ENCODE measurements around the gene STK11IP. TPM values are rescaled to one million over a fixed set of nuclear protein-coding genes. Genes with fewer than 3 reads are reported as not detected.

The STK11IP gene
- total RNA-seq, 4 donors from 2014 or later: 8.9 to 24.2 (median 14.3) TPM

DNA sequence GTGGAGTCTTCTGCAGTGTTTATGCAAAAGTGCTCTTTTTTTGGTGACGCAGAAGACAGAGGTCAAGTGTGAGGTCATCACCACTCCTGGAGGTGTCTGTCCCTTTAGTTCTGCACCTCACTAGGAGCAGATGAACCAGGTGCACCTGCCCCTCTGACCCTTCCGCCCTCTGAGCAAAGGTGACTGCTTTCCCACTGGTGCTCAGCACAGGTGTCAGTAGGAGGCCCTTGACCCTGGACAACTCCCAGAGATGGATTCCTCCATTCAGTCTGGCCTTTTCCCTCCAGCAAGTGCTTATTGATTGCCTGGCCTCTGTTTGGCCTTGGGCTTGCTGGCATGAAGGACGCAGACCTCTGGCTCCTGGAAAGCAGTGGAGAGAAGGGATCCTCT, 21.1 kb downstream of the STK11IP start:
- intact Hi-C loops (cut with DNase I): no loop called here
- Histone ChIP-seq H3K9me3 (no peaks in the 10 kb centered on the region), H3K4me3 (no peak overlapping the region), H3K36me3 (peaks cover 14 to 28% (median 25%) of the 10 kb centered on the region in 4 donors), H3K27ac (replicated peaks in 1 of 4) (no peak overlapping the region), H3K27me3 (no peaks in the 10 kb centered on the region), H3K4me1 (peaks cover 0 to 4% (median 2%) of the 10 kb centered on the region in 4 donors)
- no peak for DNase-seq (ENCODE audit: extremely low spot score)
- TF ChIP-seq EP300 (IDR thresholded peaks at IDR 0.05) (no peak), CTCF (IDR thresholded peaks at IDR 0.05) (no peak), POLR2A (IDR thresholded peaks at IDR 0.05; ENCODE audit: low read depth) (no peak), POLR2AphosphoS5 (IDR thresholded peaks at IDR 0.05) (no peak)
- WGBS: 87% methylated on average over 3 of the region's 3 CpGs

- H3K9me3 ChIP-seq: no peaks in the 10 kb centered on the region
- TF ChIP-seq EP300 (IDR thresholded peaks at IDR 0.05) (no peak), CTCF (IDR thresholded peaks at IDR 0.05) (no peak), POLR2A (IDR thresholded peaks at IDR 0.05; ENCODE audit: low read depth) (no peak), POLR2AphosphoS5 (IDR thresholded peaks at IDR 0.05) (no peak)
- peaks cover 9 to 23% (median 20%) of the 10 kb centered on the region in 4 donors for H3K36me3 ChIP-seq
- no peak for DNase-seq (ENCODE audit: extremely low spot score)
- H3K27ac ChIP-seq (replicated peaks in 1 of 4): no peak overlapping the region
- intact Hi-C loops (cut with DNase I): no loop called here
- 69% methylated on average over 4 of the region's 4 CpGs for WGBS
- peaks cover 0 to 4% (median 2%) of the 10 kb centered on the region in 4 donors for H3K4me1 ChIP-seq
- H3K4me3 ChIP-seq: no peak overlapping the region
- no peaks in the 10 kb centered on the region for H3K27me3 ChIP-seq
Measured at GRCh38 chr2:219619235-219619634, 21.6 kb downstream of the STK11IP start.

DNA sequence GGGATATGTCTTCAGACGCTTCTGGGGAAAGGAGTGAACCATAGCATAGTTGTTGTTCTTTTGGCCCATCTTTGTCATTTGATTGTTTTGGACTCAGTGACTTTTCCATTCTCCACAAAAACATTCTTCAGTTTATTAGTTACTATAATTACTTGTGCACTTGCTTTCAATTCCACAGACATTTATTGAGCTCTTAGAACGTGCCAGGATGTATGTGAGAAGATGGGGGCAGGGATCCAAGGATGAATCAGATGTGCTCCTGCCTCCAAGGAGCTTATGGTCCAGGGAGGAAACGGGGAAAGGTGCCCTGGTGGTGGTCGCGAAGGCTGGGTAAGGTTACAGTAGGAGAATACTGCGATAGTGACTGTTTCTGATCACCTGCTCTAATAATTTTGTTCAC, 22.9 kb downstream of the STK11IP start:
- TF ChIP-seq POLR2A (IDR thresholded peaks at IDR 0.05; ENCODE audit: low read depth): no peak
- no peak for TF ChIP-seq POLR2AphosphoS5 (IDR thresholded peaks at IDR 0.05)
- no peak for TF ChIP-seq EP300 (IDR thresholded peaks at IDR 0.05)
- TF ChIP-seq CTCF (IDR thresholded peaks at IDR 0.05): no peak
- peaks cover 0 to 4% (median 2%) of the 10 kb centered on the region in 4 donors for H3K4me1 ChIP-seq
- no peaks in the 10 kb centered on the region for H3K27me3 ChIP-seq
- H3K36me3 ChIP-seq: peaks cover 0 to 10% (median 9%) of the 10 kb centered on the region in 4 donors
- intact Hi-C loops (cut with DNase I): no loop called here
- no peak overlapping the region for H3K4me3 ChIP-seq
- no peak overlapping the region for H3K27ac ChIP-seq (replicated peaks in 1 of 4)
- no peaks in the 10 kb centered on the region for H3K9me3 ChIP-seq
- 82% methylated on average over 6 of the region's 6 CpGs for WGBS
- DNase-seq (ENCODE audit: extremely low spot score): no peak

DNA sequence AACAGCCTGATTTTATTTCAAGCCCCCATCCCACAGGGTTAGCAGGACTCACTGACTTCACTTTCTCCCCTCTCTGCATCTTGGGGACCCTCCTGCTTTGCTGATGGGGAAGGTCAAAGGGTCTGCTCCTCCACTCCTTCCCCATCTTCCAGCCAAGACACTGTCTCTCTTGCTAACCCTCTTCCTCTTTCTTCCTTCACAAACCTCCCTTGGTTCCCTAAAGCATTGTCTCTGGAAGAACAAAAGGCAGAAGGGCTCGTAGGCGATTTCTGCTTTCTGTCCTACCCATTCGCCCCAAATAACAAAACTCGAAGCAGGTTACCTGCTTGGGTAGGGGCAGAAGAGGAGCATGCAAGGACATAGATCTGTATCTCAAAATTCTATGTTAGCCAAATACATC, 24.3 kb downstream of the STK11IP start:
- intact Hi-C loops (cut with DNase I): no loop called here
- Histone ChIP-seq H3K27ac (replicated peaks in 1 of 4) (no peak overlapping the region), H3K36me3 (no peaks in the 10 kb centered on the region), H3K4me3 (no peak overlapping the region), H3K4me1 (peaks cover 0 to 6% (median 3%) of the 10 kb centered on the region in 4 donors), H3K27me3 (no peaks in the 10 kb centered on the region), H3K9me3 (no peaks in the 10 kb centered on the region)
- TF ChIP-seq CTCF (IDR thresholded peaks at IDR 0.05) (no peak), POLR2AphosphoS5 (IDR thresholded peaks at IDR 0.05) (no peak), POLR2A (IDR thresholded peaks at IDR 0.05; ENCODE audit: low read depth) (no peak), EP300 (IDR thresholded peaks at IDR 0.05) (no peak)
- DNase-seq (ENCODE audit: extremely low spot score): no peak
- WGBS: 74% methylated on average over 4 of the region's 4 CpGs

GRCh38 chr2:219622472-219622871, 24.8 kb downstream of the STK11IP start:
- H3K4me3 ChIP-seq: no peak overlapping the region
- no peaks in the 10 kb centered on the region for H3K9me3 ChIP-seq
- 89% methylated on average over 2 of the region's 2 CpGs for WGBS
- no peak overlapping the region for H3K27ac ChIP-seq (replicated peaks in 1 of 4)
- H3K27me3 ChIP-seq: no peaks in the 10 kb centered on the region
- TF ChIP-seq POLR2AphosphoS5 (IDR thresholded peaks at IDR 0.05) (no peak), EP300 (IDR thresholded peaks at IDR 0.05) (no peak), CTCF (IDR thresholded peaks at IDR 0.05) (no peak), POLR2A (IDR thresholded peaks at IDR 0.05; ENCODE audit: low read depth) (no peak)
- DNase-seq (ENCODE audit: extremely low spot score): no peak
- H3K36me3 ChIP-seq: no peaks in the 10 kb centered on the region
- intact Hi-C loops (cut with DNase I): no loop called here
- peaks cover 0 to 9% (median 6%) of the 10 kb centered on the region in 4 donors for H3K4me1 ChIP-seq
